SK-N-SH (cell line): Measurements from ENCODE around the gene AGBL4.

Source experiments
- CTCF ChIP-seq: fragments of 200-600 bp; sonication (generic); IDR thresholded peaks from 2 replicates; pipeline ENCODE4 v1.6.1; 2017; ENCODE audit warnings: antibody characterized with exemption, mild to moderate bottlenecking, moderate library complexity
- JUND ChIP-seq: IDR thresholded peaks from 2 replicates; pipeline ENCODE4 v1.4.0; 2012
- MAX ChIP-seq: IDR thresholded peaks from 2 replicates; pipeline ENCODE4 v1.4.0; 2012; ENCODE audit warnings: low read depth
- POLR2AphosphoS5 ChIP-seq: IDR thresholded peaks from 2 replicates; pipeline ENCODE4 v1.6.1; 2012; ENCODE audit warnings: low read depth, low read length
- RAD21 ChIP-seq: IDR thresholded peaks from 2 replicates; pipeline ENCODE4 v1.6.1; 2012; ENCODE audit warnings: mild to moderate bottlenecking, low read length
- REST ChIP-seq: IDR thresholded peaks from 2 replicates; pipeline ENCODE4 v1.6.1; 2012; ENCODE audit warnings: mild to moderate bottlenecking, low read depth, low read length, moderate library complexity
- SIN3A ChIP-seq: IDR thresholded peaks from 2 replicates; pipeline ENCODE4 v1.6.1; 2012; ENCODE audit warnings: low read depth, mild to moderate bottlenecking, low read length, moderate library complexity, borderline replicate concordance
- TAF1 ChIP-seq: IDR thresholded peaks from 2 replicates; pipeline ENCODE4 v1.6.1; 2012; ENCODE audit warnings: low read depth, mild to moderate bottlenecking, low read length, moderate library complexity, borderline replicate concordance
- TEAD4 ChIP-seq: IDR thresholded peaks from 2 replicates; pipeline ENCODE4 v1.4.0; 2012; ENCODE audit warnings: mild to moderate bottlenecking, borderline replicate concordance; ENCODE audit not compliant: insufficient read depth
- USF1 ChIP-seq: IDR thresholded peaks from 2 replicates; pipeline ENCODE4 v1.4.0; 2012; ENCODE audit warnings: low read depth, borderline replicate concordance
- USF2 ChIP-seq: fragments of 150-350 bp; IDR thresholded peaks from 2 replicates; pipeline ENCODE4 v1.6.1; 2017; ENCODE audit warnings: antibody characterized with exemption, low read length, low read depth, borderline replicate concordance
- ZBTB33 ChIP-seq: IDR thresholded peaks from 2 replicates; pipeline ENCODE4 v1.4.0; 2012; ENCODE audit warnings: low read depth, borderline replicate concordance

- TF ChIP-seq SIN3A (no peak), CTCF (no peak), ZBTB33 (no peak), POLR2AphosphoS5 (no peak), TEAD4 (no peak), REST (no peak), USF2 (no peak), TAF1 (no peak), JUND (no peak), MAX (no peak), USF1 (no peak), RAD21 (no peak)
Observed at GRCh38 chr1:48627486-48627885, 1396.3 kb downstream of the AGBL4 start.
